Muscle layer of duodenum (tissue), 2 donors: ENCODE measurements around the gene SPEM2.

Experiments used
- H3K27ac ChIP-seq: one replicate; pipeline ENCODE4 v1.7.0; 2013; ENCODE audit warnings: mild to moderate bottlenecking, low read length
- H3K27me3 ChIP-seq: one replicate; pipeline ENCODE4 v1.7.0; 2013; ENCODE audit warnings: low read depth, mild to moderate bottlenecking, control low read depth, low read length
- H3K36me3 ChIP-seq, 2 donors: one replicate each; pipeline ENCODE4 v1.7.0; 2013; ENCODE audit warnings: low read length in 2 of 2, control low read depth in 1 of 2, mild to moderate bottlenecking in 1 of 2; ENCODE audit not compliant: insufficient read depth in 2 of 2, control insufficient read depth in 1 of 2
- H3K4me1 ChIP-seq, 2 donors: one replicate each; pipeline ENCODE4 v1.7.0; 2013; ENCODE audit warnings: low read length in 2 of 2, mild to moderate bottlenecking in 2 of 2, control low read depth in 1 of 2, moderate library complexity in 1 of 2; ENCODE audit not compliant: insufficient read depth in 2 of 2, control insufficient read depth in 1 of 2
- H3K4me3 ChIP-seq, 2 donors: one replicate each; pipeline ENCODE4 v1.7.0; 2013; ENCODE audit warnings: low read length in 2 of 2, low read depth in 1 of 2, mild to moderate bottlenecking in 1 of 2
- H3K9me3 ChIP-seq, 2 donors: one replicate each; pipeline ENCODE4 v1.7.0; 2013; ENCODE audit warnings: low read length in 2 of 2, control low read depth in 1 of 2, mild to moderate bottlenecking in 1 of 2; ENCODE audit not compliant: control insufficient read depth in 1 of 2
- donor health status: healthy.

Gene SPEM2

GRCh38 chr17:7459961-7460545, 34.6 kb downstream of the SPEM2 start:
- Histone ChIP-seq H3K9me3 (no peaks in the 10 kb centered on the region), H3K4me3 (no peak overlapping the region), H3K27ac (no peak overlapping the region), H3K36me3 (peaks cover 5 to 24% of the 10 kb centered on the region in 2 donors), H3K27me3 (no peaks in the 10 kb centered on the region), H3K4me1 (peaks cover 0 to 8% of the 10 kb centered on the region in 2 donors)

GRCh38 chr17:7460850-7461660, 35.6 kb downstream of the SPEM2 start:
- peaks cover 0 to 11% of the 10 kb centered on the region in 2 donors for H3K4me1 ChIP-seq
- H3K36me3 ChIP-seq, result peaks cover 5 to 31% of the 10 kb centered on the region in 2 donors
- H3K27me3 ChIP-seq, result no peaks in the 10 kb centered on the region
- H3K27ac ChIP-seq, result no peak overlapping the region
- H3K9me3 ChIP-seq, result no peaks in the 10 kb centered on the region
- H3K4me3 ChIP-seq, result no peak overlapping the region

- H3K27me3 ChIP-seq, result no peaks in the 10 kb centered on the region
- no peak overlapping the region for H3K27ac ChIP-seq
- peaks cover 6 to 15% of the 10 kb centered on the region in 2 donors for H3K4me1 ChIP-seq
- peaks cover 5 to 39% of the 10 kb centered on the region in 2 donors for H3K36me3 ChIP-seq
- no peaks in the 10 kb centered on the region for H3K9me3 ChIP-seq
- H3K4me3 ChIP-seq, result no peak overlapping the region
These were observed 37.3 kb downstream of the SPEM2 start for GRCh38 chr17:7462474-7463371.

- no peak overlapping the region for H3K27ac ChIP-seq
- H3K9me3 ChIP-seq, result no peaks in the 10 kb centered on the region
- H3K27me3 ChIP-seq, result no peaks in the 10 kb centered on the region
- H3K36me3 ChIP-seq, result peaks cover 5 to 39% of the 10 kb centered on the region in 2 donors
- no peak overlapping the region for H3K4me3 ChIP-seq
- H3K4me1 ChIP-seq, result peaks cover 6 to 17% of the 10 kb centered on the region in 2 donors
These were observed 38.0 kb downstream of the SPEM2 start for GRCh38 chr17:7463372-7463846.

- peaks cover 5 to 39% of the 10 kb centered on the region in 2 donors for H3K36me3 ChIP-seq
- no peak overlapping the region for H3K27ac ChIP-seq
These were observed 38.7 kb downstream of the SPEM2 start for GRCh38 chr17:7464081-7464480.

GRCh38 chr17:7465597-7466275, 40.3 kb downstream of the SPEM2 start:
- Histone ChIP-seq H3K4me1 (peaks cover 9 to 27% of the 10 kb centered on the region in 2 donors), H3K36me3 (peaks cover 5 to 39% of the 10 kb centered on the region in 2 donors), H3K9me3 (no peaks in the 10 kb centered on the region), H3K27me3 (no peaks in the 10 kb centered on the region), H3K27ac (no peak overlapping the region), H3K4me3 (no peak overlapping the region)

More at GRCh38 chr17:7464081-7464480, 38.7 kb downstream of the SPEM2 start:
- Histone ChIP-seq H3K9me3 (no peaks in the 10 kb centered on the region), H3K4me1 (peaks cover 6 to 23% of the 10 kb centered on the region in 2 donors), H3K27me3 (no peaks in the 10 kb centered on the region), H3K4me3 (no peak overlapping the region)

GRCh38 chr17:7466318-7466638, 40.9 kb downstream of the SPEM2 start:
- Histone ChIP-seq H3K36me3 (peaks cover 5 to 39% of the 10 kb centered on the region in 2 donors), H3K9me3 (no peaks in the 10 kb centered on the region), H3K4me3 (no peak overlapping the region), H3K27me3 (no peaks in the 10 kb centered on the region), H3K27ac (peak overlapping the region; percentile 63), H3K4me1 (peaks cover 10 to 33% of the 10 kb centered on the region in 2 donors)

- H3K36me3 ChIP-seq, result peaks cover 5 to 34% of the 10 kb centered on the region in 2 donors
- peaks cover 10 to 38% of the 10 kb centered on the region in 2 donors for H3K4me1 ChIP-seq
- H3K4me3 ChIP-seq, result no peak overlapping the region
- H3K9me3 ChIP-seq, result no peaks in the 10 kb centered on the region
- H3K27ac ChIP-seq, result peak overlapping the region; percentile 63
- no peaks in the 10 kb centered on the region for H3K27me3 ChIP-seq
These were observed 41.4 kb downstream of the SPEM2 start for GRCh38 chr17:7466639-7467341.

- Histone ChIP-seq H3K27ac (no peak overlapping the region), H3K9me3 (no peaks in the 10 kb centered on the region), H3K27me3 (no peaks in the 10 kb centered on the region), H3K4me1 (peaks cover 10 to 40% of the 10 kb centered on the region in 2 donors), H3K4me3 (no peak overlapping the region), H3K36me3 (peaks cover 5 to 30% of the 10 kb centered on the region in 2 donors)
These were observed 42.1 kb downstream of the SPEM2 start for GRCh38 chr17:7467498-7467897.

- no peaks in the 10 kb centered on the region for H3K9me3 ChIP-seq
- H3K4me1 ChIP-seq, result peaks cover 10 to 40% of the 10 kb centered on the region in 2 donors
- H3K27me3 ChIP-seq, result no peaks in the 10 kb centered on the region
- H3K36me3 ChIP-seq, result peaks cover 5 to 22% of the 10 kb centered on the region in 2 donors
- no peak overlapping the region for H3K4me3 ChIP-seq
- no peak overlapping the region for H3K27ac ChIP-seq
These were observed 42.9 kb downstream of the SPEM2 start for GRCh38 chr17:7468290-7468689.
